GM12801 (cell line): ENCODE measurements around the gene VGLL2.

Experiments used
- CTCF ChIP-seq: IDR thresholded peaks from one replicate; pipeline ENCODE4 v1.5.1; 2011; ENCODE audit warnings: control low read depth; ENCODE audit not compliant: insufficient read length; ENCODE audit errors: extremely low read depth

Gene VGLL2

GRCh38 chr6:117309611-117310010, 44.3 kb downstream of the VGLL2 start:
- no peak for TF ChIP-seq CTCF

- no peak for TF ChIP-seq CTCF
Measured at GRCh38 chr6:117311310-117311709, 46.0 kb downstream of the VGLL2 start.

GRCh38 chr6:117311726-117312125, 46.4 kb downstream of the VGLL2 start:
- no peak for TF ChIP-seq CTCF

- TF ChIP-seq CTCF = no peak
Measured at GRCh38 chr6:117317261-117317660, 51.9 kb downstream of the VGLL2 start.
